Dorsolateral prefrontal cortex (tissue), 118 donors: Measurements from ENCODE around the gene ACSM6. TPM values are rescaled to one million over a fixed set of nuclear protein-coding genes. Genes with fewer than 3 reads are reported as not detected.

Source experiments
- total RNA-seq, 120 experiments: library from RNA; stranded (reverse); gene quantifications; one replicate each; pipeline versions ENCODE4 v1.2.3 to v1.2.4, GENCODE V29; 2022

Gene ACSM6
- total RNA-seq, 120 experiments from 2014 or later = not detected

Other genes starting within 250 kb of the ACSM6 start
- 1 to 10 TPM; 1.4 to 9.5 (median 4.3) TPM for gene CYP2C8, start 124.7 kb upstream of the ACSM6 start, total RNA-seq
- 10 to 100 TPM in 50 of 120 experiments, 1 to 10 TPM in 70; 1.6 to 58.4 (median 8.8) TPM for gene PDLIM1, start 96.8 kb downstream of the ACSM6 start, total RNA-seq